ENCODE measurements around the gene DEDD.

DNA sequence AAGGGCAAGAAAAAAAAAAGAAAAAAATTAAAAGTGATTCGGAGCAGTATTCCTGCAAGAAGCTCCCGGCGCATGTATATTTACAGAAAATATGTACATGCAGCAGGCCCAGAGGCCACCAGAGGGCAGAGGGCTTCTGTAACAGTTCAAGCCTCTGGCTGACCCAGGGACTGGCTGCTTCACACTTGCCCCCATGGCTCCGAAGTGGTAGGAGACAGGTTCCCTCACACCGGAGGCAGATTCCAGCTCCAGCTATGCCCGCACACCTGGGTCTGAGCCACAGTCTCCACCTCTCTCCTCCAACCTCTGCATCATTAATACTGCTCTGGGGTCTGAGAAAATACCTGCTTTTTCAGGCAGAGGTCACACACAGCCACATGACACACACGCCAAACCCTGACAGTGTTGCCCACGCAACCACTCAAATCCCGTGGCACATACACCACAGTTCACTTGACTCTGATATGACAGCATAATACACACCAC, 60.5 kb downstream of the DEDD start:
- TF ChIP-seq, protein P1, sequence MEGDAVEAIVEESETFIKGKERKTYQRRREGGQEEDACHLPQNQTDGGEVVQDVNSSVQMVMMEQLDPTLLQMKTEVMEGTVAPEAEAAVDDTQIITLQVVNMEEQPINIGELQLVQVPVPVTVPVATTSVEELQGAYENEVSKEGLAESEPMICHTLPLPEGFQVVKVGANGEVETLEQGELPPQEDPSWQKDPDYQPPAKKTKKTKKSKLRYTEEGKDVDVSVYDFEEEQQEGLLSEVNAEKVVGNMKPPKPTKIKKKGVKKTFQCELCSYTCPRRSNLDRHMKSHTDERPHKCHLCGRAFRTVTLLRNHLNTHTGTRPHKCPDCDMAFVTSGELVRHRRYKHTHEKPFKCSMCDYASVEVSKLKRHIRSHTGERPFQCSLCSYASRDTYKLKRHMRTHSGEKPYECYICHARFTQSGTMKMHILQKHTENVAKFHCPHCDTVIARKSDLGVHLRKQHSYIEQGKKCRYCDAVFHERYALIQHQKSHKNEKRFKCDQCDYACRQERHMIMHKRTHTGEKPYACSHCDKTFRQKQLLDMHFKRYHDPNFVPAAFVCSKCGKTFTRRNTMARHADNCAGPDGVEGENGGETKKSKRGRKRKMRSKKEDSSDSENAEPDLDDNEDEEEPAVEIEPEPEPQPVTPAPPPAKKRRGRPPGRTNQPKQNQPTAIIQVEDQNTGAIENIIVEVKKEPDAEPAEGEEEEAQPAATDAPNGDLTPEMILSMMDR (conservative IDR thresholded peaks at IDR 0.05 in 1 of 2, IDR thresholded peaks at IDR 0.05 in 1 of 2; ENCODE audit: low read depth in 1 of 2, low read length in 2 of 2) = peak; percentile 43 to 63
- TF ChIP-seq EZH2 (IDR thresholded peaks at IDR 0.05; ENCODE audit: low read length, missing control alignments) = no peak
